ENCODE data around the gene CTCF.

GRCh38 chr16:67667817-67668494, 105.6 kb downstream of the CTCF start:
- peak; percentile 65 to 95 (median 86) for TF ChIP-seq CTCF (IDR thresholded peaks at IDR 0.05)
- peak in 1 of 2 donors; percentile 25 for TF ChIP-seq POLR2A (IDR thresholded peaks at IDR 0.05)
- TF ChIP-seq EP300 (IDR thresholded peaks at IDR 0.05) = peak in 1 of 2 donors; percentile 70

All from tibial nerve (tissue), 4 donors.